GM12872 (cell line): ENCODE data around the gene ASTN2.

Source experiments
- TF ChIP-seq, protein P1 (sequence below): IDR thresholded peaks from 3 replicates; pipeline ENCODE4 v1.5.1; 2011; ENCODE audit warnings: low read depth, mild to moderate bottlenecking, low read length, moderate library complexity; ENCODE audit not compliant: insufficient read depth

Gene ASTN2

DNA sequence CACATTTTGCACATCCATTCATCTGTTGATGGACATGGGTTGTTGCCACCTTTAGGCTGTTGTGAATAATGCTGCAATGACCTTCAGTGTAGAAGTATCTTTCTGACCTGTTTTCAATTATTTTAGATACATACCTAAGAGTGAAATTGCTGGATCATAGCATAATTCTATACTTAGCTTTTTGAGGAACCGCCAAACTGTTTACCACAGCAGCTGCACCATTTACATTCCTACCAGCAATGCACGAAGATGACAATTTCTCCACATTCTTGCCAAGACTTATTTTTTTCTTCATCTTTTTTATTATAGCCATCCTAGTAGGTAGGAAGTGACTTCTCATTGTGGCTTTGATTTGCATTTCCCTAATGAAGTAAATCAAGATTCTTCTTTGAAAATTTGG, 36.5 kb upstream of the ASTN2 start:
- TF ChIP-seq, protein P1, sequence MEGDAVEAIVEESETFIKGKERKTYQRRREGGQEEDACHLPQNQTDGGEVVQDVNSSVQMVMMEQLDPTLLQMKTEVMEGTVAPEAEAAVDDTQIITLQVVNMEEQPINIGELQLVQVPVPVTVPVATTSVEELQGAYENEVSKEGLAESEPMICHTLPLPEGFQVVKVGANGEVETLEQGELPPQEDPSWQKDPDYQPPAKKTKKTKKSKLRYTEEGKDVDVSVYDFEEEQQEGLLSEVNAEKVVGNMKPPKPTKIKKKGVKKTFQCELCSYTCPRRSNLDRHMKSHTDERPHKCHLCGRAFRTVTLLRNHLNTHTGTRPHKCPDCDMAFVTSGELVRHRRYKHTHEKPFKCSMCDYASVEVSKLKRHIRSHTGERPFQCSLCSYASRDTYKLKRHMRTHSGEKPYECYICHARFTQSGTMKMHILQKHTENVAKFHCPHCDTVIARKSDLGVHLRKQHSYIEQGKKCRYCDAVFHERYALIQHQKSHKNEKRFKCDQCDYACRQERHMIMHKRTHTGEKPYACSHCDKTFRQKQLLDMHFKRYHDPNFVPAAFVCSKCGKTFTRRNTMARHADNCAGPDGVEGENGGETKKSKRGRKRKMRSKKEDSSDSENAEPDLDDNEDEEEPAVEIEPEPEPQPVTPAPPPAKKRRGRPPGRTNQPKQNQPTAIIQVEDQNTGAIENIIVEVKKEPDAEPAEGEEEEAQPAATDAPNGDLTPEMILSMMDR = no peak

DNA sequence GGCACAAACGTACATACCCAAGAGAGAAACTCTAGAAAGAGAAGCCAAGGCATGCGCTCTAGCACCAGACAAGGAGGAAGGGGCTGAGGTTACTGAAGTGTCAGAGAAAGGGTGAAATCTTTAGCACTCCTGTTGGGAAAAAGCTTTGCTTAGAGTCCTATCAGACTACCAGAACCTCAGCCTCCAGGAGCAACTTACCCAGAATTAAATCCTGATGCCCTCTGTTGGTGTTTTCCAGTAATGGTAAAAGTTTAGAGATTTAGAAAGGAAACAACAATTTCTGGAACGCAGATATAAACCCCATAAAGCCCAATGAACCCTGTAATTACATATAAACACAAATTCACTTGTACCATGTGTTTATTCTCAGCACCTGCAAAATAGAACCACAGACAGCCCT, 33.2 kb upstream of the ASTN2 start:
- TF ChIP-seq, protein P1 = no peak

DNA sequence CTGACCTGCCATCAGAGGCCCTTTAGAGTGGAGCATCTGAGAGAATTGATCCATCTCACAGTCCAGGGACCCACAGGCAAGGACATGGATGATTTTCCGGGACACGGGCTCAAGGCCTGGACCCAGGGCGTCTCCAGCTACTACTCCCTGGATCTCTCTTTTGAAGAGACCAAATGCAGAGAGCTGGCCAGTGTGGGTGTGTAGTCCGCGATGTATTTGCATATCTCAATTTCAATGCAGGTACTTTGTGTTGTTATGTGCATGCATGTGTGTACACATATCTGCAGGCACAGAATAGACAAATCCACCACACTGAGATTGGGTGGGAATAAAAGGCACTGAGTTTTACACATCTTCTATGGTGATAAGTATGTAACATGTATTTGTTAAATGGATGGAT, 30.8 kb upstream of the ASTN2 start:
- TF ChIP-seq, protein P1 = no peak

DNA sequence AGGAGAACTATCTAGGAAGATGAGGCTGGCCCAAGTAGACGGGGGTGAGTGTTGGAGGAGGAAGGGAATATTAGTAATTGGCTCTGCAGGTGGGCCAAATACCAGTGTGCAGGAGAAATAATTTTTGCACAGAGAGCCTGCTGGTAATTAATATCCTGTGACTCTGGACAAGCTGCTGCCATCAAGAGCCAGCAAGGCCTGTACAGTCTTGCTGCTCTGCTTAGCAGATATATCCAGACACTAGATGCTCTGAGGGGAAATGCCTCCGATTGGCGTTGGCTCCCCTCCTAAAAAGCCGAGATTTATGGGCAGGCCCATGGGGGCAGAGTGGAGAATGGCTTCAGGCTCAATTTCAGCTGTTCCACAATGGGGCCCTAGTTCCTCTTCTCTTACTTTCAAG, 29.6 kb upstream of the ASTN2 start:
- TF ChIP-seq, protein P1 = no peak

DNA sequence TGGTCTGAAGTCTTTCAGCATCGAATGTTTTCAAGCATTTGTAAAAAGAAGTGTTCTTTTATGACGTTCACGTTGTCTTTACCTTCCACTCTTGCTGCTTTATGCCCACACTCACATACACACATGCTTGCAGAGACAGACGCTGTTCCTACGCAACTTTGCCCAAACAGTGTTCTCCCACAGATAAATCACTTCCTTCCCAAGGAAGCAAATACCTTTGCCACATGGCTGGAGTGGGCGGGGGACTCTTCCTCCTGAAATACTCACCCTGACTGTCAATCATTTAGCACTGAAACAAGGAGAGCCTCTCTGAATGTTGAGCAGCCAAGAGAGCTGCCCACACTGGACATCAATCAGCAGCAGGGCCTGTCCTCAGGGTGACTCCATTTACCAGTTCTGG, 22.4 kb upstream of the ASTN2 start:
- TF ChIP-seq, protein P1 = no peak

DNA sequence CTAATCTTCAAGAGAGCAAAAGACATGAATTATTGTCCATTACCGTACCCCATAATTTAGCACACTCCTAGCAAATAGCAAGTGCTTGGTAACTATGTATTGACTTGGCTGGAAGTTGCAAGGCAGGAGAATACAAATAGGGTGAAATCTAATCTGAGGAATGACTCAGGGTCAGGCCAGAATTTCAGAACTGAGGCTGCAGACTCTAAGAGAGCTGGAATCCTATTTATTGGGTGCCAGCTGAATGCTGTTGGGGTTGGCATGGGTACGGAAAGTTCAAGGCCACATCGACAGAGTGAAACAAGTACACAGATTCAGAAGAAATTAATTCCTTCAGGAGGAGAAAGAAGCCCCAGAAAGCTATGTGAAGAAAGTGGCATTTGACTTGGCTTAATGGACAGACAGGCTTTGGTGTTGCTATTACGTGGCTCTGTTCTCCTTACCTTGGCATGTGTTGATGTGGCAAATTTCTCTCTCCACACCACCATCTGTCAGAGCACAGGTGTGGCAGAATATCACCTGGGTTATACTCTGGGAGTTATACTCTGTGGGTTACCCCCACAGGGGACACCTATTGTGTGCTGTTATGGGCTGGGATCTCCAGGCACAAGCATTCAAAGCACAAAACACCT, 20.9 kb upstream of the ASTN2 start:
- TF ChIP-seq, protein P1 = no peak

DNA sequence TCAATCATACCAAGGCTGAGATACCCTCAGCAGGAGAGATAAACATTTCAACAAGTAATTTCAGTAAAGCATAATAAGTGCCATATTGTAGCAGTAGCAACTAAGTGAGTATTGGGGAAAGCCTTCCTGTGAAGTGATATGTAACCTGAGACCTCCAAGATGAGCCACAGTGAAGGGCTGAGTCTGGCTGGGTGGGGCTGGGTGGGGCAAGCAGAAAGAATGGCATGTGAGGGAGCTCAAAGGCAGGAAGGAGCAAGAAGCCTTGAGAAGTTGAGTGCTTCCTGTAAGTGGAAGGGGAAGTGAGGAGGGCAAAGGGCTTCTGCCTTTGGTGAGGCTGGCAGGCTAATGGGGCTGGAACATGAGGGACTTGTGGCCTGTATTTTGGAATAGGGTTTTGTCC, 19.7 kb upstream of the ASTN2 start:
- TF ChIP-seq, protein P1 = no peak

DNA sequence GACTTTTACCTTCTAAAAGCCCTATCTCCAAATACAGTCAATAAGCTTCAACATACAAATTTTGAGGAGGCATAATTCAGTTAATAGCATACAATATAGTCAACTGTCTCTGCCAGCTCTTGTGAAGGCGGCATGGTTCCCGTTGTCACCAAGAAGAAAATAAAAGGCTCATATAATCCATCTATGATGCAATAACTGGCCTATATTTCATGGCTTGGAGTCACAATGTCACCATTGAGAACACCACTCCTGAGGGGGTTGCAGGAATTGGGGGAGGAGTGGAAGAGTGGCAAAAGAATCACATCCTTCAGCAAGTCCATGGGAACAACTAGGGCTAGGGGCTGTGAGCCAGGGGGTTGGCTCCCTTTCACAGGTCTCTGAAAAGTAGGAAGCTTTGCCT, 16.0 kb upstream of the ASTN2 start:
- TF ChIP-seq, protein P1 = no peak
